Stimulated activated CD4-positive, alpha-beta T cell treated with anti-CD3 and anti-CD28 coated beads, TNF-alpha, amount 100 ng/mL, for 1 hour (primary cell): Measurements from ENCODE around the gene IGSF6.
"Not testable (repeated sequence)": the region's sequence is repeated elsewhere in the genome, so short reads cannot be mapped to it uniquely, and the experiment has no call there.

ENCODE experiments used
- DNase-seq, 3 donors: peaks; one replicate each; pipeline ENCODE4 v3.0.0-alpha.2; 2020; ENCODE audit warnings: low read depth in 3 of 3, low spot score in 1 of 3

IGSF6 gene, protein sequence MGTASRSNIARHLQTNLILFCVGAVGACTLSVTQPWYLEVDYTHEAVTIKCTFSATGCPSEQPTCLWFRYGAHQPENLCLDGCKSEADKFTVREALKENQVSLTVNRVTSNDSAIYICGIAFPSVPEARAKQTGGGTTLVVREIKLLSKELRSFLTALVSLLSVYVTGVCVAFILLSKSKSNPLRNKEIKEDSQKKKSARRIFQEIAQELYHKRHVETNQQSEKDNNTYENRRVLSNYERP

DNA sequence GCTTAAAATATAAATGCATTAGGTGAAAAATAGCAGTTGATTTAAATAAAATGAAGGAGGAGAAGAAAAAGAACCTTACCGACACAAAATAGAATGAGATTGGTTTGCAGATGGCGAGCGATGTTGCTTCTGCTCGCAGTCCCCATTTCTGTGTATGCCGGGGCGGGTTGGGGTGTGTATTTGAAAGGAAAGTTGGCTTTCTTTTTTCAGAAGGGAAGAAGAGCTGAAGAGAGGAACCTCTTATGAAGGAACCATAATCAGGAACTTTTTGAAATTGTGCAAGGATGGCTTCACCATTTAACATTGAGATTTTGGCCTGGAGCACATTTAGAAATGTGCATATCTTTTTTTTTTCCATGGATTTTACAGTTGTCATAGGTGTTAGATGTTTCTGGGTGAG is at the start of gene IGSF6:
Gene IGSF6 (minus strand): TSS at position 156 of the 400 bp plus-strand sequence. CDS start 10 bp downstream, at position 146.
- DNase-seq = no peak

DNA sequence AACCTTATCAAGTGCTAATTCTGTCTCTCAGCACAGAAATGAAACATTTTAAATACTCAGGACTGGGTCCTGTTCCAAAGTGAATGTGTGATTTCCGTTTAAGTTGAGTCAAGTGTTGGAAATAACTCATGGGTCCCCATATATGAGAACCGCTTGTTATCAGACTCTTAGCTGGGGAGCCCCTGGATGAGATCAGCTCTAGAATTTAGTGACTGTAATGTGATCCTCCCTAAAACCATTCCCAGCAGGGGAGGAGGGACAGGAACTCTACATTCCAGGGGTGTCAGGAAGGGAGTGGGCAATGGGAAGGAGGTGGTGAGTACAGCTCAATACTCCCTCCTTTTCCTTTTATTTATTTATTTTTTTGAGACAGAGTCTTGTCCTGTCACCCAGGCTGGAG is 48.9 kb upstream of the IGSF6 start:
- no peak for DNase-seq

DNA sequence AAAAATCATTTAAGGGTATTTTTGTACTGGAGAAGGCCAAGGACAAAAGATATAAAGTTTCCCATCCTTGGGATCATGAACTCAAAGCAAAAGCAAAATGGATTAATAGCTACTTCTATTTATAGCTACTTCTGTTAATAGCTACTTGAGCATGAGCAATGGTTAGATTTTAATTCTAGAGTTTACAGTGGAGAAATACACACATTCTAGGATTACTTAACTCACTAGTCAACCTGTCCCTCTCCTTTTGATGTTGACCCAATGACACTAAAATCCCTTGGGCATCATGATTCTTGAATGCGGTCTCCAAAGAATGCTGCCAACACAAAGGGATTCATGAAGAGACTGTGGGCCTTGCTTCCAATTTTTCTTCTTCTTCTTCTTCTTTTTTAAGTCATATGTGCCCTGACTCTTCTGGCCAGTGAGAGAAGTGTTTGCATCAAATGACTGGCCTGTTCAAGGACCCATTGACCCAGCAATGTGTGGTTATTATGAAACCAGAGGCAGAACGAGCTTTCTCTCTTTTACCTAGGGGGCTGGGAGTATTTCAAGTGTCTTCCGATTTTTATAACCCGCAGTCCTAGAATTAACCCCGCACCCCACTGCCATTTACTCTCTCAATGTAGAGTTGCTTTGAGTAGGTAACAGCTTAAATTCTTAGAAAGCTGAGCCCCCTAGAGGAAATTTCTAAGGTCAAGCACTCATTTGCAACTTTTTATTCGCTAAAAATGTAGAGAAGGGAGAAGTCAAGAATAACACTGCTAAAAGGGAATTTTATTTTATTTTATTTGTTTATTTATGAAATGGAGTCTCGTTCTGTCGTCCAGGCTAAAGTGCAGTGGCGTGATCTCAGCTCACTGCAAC is 46.0 kb upstream of the IGSF6 start:
- no peak for DNase-seq

DNA sequence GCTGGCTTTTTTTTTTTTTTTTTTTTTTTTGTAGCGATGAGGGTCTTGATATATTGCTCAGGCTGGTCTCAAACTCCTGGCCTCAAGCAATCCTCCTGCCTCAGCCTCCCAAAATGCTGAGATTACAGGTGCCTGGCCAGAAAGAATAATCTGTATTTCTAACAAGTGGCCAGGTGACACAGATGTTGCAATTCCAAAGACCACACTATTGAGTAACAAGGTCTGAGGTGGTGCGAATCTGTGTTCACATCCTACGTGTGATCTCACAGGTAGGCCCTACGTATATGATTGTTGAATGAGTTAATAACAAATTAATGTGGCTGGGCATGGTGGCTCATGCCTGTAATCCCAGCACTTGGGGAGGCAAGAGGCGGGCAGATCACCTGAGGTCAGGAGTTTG is 44.6 kb upstream of the IGSF6 start:
- DNase-seq = no peak

DNA sequence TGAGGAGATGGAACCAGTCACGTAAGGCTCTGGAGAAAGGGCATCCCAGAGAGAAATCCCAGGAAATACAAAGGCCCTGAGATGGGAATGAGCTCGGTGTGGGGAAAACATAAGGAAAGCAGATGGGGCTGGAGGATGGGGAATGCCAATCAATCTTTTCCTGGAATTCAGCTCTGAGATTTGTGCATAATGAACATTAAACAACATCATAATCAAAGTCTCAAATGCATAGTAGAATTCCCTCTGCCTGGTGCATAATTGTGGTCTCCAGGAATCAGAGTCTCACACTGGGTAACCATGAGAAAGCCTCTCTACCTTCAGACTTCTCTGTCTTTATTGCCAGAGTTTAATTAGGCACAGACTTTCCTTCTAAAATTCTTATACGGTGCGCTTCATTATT is 42.2 kb upstream of the IGSF6 start:
- DNase-seq = no peak

DNA sequence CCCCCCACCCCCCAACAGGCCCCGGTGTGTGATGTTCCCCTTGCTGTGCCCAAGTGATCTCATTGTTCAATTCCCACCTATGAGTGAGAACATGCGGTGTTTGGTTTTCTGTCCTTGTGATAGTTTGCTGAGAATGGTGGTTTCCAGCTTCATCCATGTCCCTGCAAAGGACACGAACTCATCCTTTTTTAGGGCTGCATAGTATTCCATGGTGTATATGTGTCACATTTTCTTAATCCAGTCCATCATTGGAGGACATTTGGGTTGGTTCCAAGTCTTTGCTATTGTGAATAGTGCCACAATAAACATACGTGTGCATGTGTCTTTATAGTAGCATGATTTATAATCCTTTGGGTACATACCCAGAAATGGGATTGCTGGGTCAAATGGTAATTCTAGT is 38.6 kb upstream of the IGSF6 start:
- not testable (repeated sequence) for DNase-seq

DNA sequence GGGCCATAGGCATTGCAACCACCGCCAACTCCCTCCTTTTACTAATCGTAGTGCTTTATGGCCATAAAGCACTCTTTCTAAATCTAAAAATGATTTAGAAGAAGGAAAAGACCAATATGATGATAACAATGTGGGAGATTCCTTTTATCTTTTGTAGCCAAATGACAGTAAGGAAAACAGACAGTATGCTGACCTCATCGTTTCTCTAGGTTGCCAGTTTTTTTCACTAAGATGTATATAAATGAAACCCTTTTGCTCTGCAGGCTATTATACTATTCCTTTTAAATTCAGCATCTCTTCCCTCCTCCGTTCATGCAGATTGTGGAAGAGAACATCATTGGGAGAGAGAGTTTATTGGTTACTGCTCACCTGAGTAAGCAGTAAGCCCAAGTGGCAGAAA is 36.7 kb upstream of the IGSF6 start:
- DNase-seq = no peak

DNA sequence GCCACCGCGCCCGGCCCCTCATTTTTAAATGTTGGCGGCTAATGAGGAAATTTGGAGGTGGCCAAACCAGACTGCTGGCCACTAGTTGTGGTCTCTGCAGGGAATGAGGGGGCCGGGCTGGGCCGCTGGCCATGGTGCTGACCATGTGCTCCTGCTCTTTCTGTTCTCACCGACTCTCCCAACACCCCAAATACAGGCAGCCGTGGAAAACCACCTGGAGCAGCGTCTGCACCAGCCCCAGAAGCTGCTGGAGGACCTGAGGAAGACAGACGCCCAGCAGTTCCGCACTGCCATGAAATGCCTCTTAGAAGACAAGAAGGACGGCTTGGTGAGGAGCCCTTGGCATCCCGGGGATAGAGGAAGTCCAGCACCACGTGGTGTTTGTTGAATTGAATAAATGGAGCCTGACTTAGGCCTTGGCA is 32.6 kb upstream of the IGSF6 start:
- no peak for DNase-seq

DNA sequence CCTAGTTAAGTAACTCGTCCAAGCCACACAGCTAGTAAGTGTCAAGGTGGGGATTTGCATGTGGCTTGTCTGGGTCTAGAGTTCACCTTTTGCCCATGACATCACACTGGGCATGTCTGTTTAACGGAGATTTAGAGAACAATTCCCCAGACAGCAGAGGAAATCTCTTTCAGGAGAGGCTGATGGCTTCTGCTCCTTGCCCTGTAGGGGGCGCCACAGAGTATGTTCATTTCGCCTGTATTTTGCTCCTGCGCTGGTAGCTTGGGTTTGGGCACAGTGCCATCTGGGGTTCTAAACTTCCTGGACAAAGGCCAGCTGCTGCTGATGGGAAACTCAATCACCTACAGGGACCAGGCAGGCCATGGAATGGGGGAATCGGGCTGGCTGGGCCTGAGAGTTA is 31.8 kb upstream of the IGSF6 start:
- peak in 1 of 3 donors; percentile 12 for DNase-seq

DNA sequence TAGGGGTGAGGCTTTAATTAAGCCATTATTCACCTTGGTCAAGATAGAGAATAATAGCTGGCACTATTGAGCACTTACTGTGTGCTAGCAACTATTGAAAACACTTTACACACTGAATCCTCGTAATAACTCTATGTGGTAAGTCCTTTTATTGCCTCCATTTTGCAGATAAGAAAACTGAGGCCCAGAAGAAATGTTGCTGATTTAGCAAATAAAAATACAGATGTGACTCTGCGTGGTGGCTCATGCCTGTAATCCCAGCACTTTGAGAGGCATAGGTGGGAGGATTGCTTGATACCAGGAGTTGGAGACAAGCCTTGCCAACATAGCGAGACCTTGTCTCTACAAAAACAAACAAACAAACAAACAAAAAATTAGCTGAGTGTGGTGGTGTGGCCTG is 30.8 kb upstream of the IGSF6 start:
- no peak for DNase-seq

DNA sequence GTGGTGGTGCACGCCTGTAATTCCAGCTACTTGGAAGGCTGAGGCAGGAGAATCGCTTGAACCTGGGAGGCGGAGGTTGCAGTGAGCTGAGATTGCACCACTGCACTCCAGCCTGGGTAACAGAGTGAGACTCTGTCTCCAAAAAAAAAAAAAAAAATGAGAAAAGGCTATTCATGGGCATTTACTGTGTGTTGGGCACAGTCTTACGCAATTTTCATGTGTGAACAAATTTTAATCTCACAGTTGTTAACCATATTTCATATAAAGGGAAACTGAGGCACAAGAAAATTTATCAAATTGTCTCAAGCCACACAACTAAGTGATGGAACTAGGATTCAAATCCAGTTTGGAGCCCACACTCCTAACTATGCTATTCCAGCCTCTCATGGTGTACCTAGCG is 28.3 kb upstream of the IGSF6 start:
- DNase-seq = not testable (repeated sequence)

DNA sequence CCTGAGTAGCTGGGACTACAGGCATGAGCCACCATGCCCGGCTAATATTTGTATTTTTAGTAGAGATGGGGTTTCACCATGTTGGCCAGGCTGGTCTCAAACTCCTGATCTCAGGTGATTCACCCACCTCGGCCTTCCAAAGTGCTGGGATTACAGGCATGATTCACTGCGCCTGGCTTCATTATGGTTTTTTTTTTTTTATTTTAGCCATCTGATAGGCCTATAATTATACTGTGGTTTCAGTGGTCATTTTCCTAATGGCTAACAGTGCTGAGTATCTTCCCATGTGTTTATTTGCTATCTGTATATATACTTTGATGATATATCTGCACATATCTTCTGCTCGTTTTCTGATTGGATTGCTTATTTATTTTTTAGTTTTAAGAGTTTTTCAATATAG is 22.0 kb upstream of the IGSF6 start:
- DNase-seq = not testable (repeated sequence)

DNA sequence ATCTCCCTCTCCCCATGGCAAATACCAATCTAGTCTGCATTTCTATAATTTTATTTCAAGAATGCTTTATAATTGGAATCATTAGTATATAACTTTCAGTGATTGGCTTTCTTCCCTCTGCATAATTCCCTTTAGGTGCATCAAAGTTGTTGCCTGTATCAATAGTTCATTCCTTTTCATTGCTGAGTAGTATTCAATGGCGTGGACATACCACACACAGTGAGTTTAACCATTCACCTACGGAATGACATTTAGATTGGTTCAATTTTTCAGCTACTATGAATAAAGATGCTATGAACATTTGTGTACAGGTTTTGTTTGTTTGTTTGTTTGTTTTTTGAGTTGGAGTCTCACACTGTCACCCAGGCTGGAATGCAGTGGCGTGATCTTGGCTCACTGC is 21.1 kb upstream of the IGSF6 start:
- no peak for DNase-seq

DNA sequence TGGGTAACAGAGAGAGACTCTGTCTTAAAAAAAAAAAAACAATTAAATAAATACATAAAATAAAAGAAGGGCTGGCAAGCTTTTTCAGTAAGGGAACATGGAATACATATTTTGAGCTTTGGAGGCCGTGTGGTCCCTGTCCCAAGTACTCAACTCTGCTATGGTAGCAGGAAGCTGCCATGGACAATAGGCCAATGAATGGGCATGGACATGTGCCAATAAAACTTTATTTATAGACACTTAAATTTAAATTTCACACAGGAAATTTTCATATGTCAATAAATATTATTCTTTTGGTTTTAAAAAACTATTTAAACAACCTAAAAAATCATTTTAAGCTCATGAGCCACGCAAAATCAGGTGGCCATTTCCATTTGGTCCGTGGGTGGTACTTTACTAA is 15.2 kb upstream of the IGSF6 start:
- DNase-seq = no peak

DNA sequence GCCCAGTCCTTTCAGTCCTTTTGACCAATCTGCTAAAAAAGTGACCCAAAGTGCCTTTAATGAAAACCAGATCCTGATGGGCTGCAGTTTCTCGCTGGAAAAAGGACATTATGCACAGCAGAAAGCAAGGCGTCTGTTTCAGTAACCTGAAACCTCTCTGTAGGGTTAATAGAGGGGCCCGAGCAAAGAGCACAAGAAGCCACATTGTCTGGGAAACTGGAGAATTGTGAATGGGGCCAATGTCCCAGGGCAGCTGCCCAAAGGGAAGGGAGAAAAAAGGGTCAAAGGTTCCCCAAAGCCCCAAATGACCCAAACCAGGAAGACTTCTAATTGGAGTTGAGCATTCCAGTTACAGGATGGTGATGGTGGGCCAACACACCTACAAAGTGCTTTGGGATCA is 14.4 kb upstream of the IGSF6 start:
- no peak for DNase-seq

DNA sequence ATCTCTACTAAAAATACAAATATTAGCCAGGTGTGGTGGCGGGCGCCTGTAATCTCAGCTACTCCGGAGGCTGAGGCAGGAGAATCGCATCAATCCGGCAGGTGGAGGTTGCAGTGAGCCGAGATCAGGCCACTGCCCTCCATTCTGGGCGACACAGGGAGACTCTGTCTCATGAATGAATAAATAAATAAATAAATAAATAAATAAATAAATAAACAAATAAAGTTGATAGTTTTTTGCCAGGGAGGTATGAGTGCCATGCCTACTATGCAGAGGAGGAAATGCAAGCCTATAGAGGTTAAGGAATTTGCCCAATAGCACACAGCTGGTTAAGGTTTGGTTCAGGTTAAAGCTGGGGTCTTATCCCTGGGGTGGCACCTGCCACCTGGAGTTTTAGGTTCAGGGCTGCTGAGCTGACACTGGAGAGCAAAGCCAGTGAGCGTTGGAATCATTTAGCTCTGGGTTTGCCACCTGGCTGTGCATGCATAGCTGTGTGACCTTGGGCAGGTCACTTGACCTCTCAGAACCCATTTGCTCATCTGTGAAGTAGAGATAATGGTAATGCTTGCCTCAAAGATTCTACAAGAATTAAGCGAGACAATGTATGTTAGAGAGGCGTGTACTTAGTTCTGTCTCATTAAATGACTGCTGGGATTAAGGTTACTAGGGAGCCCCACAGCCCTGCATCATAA is 12.5 kb upstream of the IGSF6 start:
- DNase-seq = no peak

DNA sequence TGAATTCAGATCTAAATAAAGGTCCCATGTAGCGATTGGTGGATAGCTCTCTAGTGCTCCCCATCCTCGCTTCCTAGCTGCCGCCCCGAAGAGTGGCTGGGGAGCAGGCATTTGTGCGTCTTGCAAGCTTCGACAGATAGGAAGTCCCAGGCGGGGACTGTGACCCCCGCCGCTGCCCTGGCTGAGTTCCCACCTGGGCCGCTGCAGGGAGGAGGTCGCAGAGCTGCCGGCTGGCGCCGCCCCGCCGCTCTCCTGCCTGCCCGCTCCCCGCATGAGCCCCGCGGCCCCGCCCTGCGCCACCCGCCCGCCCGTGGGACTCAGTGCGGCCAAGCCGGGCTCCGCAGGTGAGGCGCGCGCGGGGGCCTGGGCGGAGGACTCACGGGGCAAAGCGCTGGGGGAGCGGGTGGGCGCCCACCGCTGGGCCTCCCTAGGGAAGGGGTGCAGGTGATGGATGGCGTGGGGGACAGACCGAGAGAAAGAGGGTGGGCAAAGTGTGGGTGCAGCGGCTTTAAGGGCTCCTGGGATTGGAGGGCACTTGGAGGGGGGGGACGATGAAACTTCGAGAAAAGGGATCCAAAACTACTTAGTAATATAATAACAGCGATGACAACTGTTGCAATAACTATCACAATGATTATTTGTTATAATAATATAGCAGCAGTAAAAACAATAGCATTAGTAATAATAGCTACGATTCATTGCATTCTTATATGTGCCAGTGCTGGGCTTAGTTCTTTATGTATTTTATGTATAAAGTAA is 11.7 kb upstream of the IGSF6 start, which contains the start of gene OTOA:
Gene OTOA (plus strand): TSS at position 80 of the 759 bp plus-strand sequence. CDS start 14,547 bp downstream, outside the sequence.
- DNase-seq = no peak

DNA sequence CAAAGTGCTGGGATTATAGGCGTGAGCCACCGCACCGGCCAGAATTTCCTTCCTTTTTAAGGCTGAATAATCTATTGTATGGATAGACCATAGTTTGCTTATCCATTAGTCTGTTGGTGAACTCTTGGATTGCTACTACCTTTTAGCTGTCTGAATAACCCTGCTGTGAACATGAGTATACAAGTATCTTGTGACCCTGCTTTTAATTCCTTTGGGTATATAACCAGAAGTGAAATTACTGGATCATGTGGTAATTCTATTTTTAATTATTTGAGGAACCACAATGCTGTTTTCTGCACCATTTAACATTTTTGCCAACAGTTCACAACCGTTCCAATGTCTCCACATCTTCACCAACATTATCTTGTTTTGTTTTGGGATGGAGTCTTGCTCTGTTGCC is 6.7 kb upstream of the IGSF6 start:
- no peak for DNase-seq

DNA sequence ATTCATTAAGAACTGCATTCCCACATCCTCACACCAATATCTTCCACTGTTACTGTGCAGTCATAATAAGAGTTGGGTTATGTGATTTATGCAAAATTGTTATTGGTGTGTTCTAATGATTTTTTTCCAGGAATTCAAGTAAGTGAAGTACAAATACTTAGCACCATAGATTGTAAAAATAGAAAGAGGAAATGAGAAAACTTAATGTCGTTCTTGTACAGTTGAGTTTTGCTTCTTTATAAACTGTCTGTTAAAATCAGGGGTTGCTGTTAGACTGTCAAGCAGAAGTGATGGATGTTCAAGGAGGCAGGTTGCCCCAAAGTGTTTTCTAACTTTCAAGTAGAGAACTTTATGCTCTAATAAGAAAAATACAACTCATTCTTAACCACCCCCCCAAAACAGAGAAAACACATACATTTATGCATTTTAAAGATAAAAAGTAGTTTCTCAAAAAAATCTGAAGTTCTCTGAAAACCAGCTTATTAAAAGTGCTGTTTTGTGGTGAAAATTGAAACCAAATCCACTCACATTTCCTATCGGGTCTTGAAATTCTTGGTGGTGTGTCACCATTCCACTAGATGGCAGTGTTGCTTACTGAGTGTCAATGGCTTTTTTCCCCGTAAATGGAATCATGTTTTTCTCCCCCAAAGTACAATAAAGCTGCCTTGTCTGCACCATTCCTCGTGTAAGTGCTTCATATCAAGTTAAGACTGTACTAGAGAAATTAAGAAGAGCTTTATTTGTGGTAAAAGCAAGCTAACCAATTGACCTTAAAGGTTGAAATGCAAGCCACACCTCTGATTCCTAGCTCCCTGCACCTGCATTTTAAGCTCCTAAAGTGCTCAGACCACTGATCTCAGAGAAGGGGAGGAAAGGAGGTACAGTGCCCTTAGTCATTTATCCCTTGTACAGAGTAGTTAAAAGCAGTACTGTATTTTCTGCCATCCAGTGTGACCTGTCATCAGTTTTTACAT is 4.7 kb upstream of the IGSF6 start:
- peak in 1 of 3 donors; percentile 9 for DNase-seq

DNA sequence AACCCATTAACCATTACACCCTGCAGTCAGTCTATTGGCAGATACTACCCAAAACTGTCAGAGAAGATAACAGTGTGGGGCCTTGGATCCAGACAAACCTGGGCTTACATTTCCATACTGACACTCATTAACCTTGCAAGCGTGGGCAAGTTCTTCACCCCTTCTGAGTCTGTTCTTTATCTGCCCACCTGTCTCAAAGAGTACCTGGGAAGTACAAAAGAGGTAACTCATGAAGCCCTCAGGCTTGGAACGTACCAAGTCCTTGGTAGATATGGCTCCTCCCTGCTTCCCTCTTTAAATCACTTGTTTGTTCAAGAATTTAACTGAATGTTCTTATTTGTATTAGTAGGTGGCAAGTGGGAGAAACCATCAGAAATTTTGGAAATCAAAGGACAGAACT is 2.5 kb upstream of the IGSF6 start:
- DNase-seq = no peak
